Left kidney (tissue), 2 donors: ENCODE measurements around the gene GRIN3B. TPM values are rescaled to one million over a fixed set of nuclear protein-coding genes. Genes with fewer than 3 reads are reported as not detected.

Source experiments
- DNase-seq: peaks from one replicate; pipeline ENCODE4 v3.0.0-alpha.2; 2013
- polyA plus RNA-seq: library from polyadenylated mRNA; unstranded; fragments of 120-200 nt; gene quantifications from one replicate; pipeline ENCODE4 v1.2.1, GENCODE V29; 2013; ENCODE audit not compliant: insufficient read length

The GRIN3B gene
- polyA plus RNA-seq, 1 donor, result 0.71 TPM

GRCh38 chr19:991174-991931, 8.9 kb upstream of the GRIN3B start:
- DNase-seq, result no peak

GRCh38 chr19:991932-992669, 8.1 kb upstream of the GRIN3B start:
- DNase-seq, result no peak

- no peak for DNase-seq
These were observed 7.6 kb upstream of the GRIN3B start for GRCh38 chr19:992670-993055.

GRCh38 chr19:993361-993830, 6.8 kb upstream of the GRIN3B start:
- DNase-seq, result no peak

GRCh38 chr19:993831-994393, 6.3 kb upstream of the GRIN3B start:
- no peak for DNase-seq

- DNase-seq, result no peak
These were observed 5.7 kb upstream of the GRIN3B start for GRCh38 chr19:994516-994915.

GRCh38 chr19:995051-995827, 5.0 kb upstream of the GRIN3B start:
- no peak for DNase-seq

GRCh38 chr19:996051-996838, 4.0 kb upstream of the GRIN3B start:
- no peak for DNase-seq

GRCh38 chr19:998064-998463, 2.2 kb upstream of the GRIN3B start:
- no peak for DNase-seq

- no peak for DNase-seq
These were observed 870 bp upstream of the GRIN3B start for GRCh38 chr19:999379-999719.

GRCh38 chr19:1000591-1001537, 645 bp downstream of the GRIN3B start:
- DNase-seq, result no peak

GRCh38 chr19:1001538-1002166, 1.4 kb downstream of the GRIN3B start:
- DNase-seq, result no peak

- no peak for DNase-seq
These were observed 2.4 kb downstream of the GRIN3B start for GRCh38 chr19:1002600-1002999.

GRCh38 chr19:1003283-1003682, 3.1 kb downstream of the GRIN3B start:
- no peak for DNase-seq

- DNase-seq, result no peak
These were observed 4.1 kb downstream of the GRIN3B start for GRCh38 chr19:1004204-1004802.

GRCh38 chr19:1004803-1005664, 4.8 kb downstream of the GRIN3B start:
- DNase-seq, result no peak

- DNase-seq, result no peak
These were observed 6.6 kb downstream of the GRIN3B start for GRCh38 chr19:1006711-1007398.
